H9 (cell line): Measurements from ENCODE around the gene TRIM38. TPM values are rescaled to one million over a fixed set of nuclear protein-coding genes. Genes with fewer than 3 reads are reported as not detected.

ENCODE experiments used
- DNase-seq: peaks from one replicate; pipeline ENCODE4 v3.0.0-alpha.2; 2017
- H2AFZ ChIP-seq: one replicate; pipeline ENCODE4 v1.6.1; 2013; ENCODE audit warnings: mild to moderate bottlenecking, low read length, control low read depth, moderate library complexity
- H2AK5ac ChIP-seq: 2 replicates; pipeline ENCODE4 v1.6.1; 2013; ENCODE audit warnings: low read length, control low read depth, mixed read lengths; ENCODE audit not compliant: insufficient read length
- H2BK120ac ChIP-seq: one replicate; pipeline ENCODE4 v1.6.1; 2013; ENCODE audit warnings: low read depth, mild to moderate bottlenecking, low read length, control low read depth, inconsistent platforms; ENCODE audit not compliant: poor library complexity, severe bottlenecking
- H2BK12ac ChIP-seq: 2 replicates; pipeline ENCODE4 v1.6.1; 2013; ENCODE audit warnings: low read length, control low read depth, mixed read lengths, low read depth; ENCODE audit not compliant: insufficient read length
- H2BK15ac ChIP-seq: 2 replicates; pipeline ENCODE4 v1.6.1; 2013; ENCODE audit warnings: low read depth, low read length, control low read depth
- H2BK20ac ChIP-seq: one replicate; pipeline ENCODE4 v1.6.1; 2013; ENCODE audit warnings: low read depth, mild to moderate bottlenecking, low read length, control low read depth, inconsistent platforms; ENCODE audit not compliant: poor library complexity, severe bottlenecking
- H2BK5ac ChIP-seq: 2 replicates; pipeline ENCODE4 v1.6.1; 2013; ENCODE audit warnings: low read length, control low read depth, mixed read lengths; ENCODE audit not compliant: insufficient read length
- H3K14ac ChIP-seq: 2 replicates; pipeline ENCODE4 v1.6.1; 2013; ENCODE audit warnings: low read length, control low read depth; ENCODE audit not compliant: insufficient read depth
- H3K18ac ChIP-seq: 2 replicates; pipeline ENCODE4 v1.6.1; 2013; ENCODE audit warnings: low read depth, mild to moderate bottlenecking, mixed read lengths, low read length, control low read depth; ENCODE audit not compliant: insufficient read length
- H3K23ac ChIP-seq: 2 replicates; pipeline ENCODE4 v1.6.1; 2013; ENCODE audit warnings: low read length, control low read depth, mixed read lengths, low read depth; ENCODE audit not compliant: insufficient read length
- H3K23me2 ChIP-seq: 2 replicates; pipeline ENCODE4 v1.6.1; 2013; ENCODE audit warnings: low read depth, mild to moderate bottlenecking, mixed read lengths, low read length, control low read depth; ENCODE audit not compliant: insufficient read length, poor library complexity, severe bottlenecking
- H3K27ac ChIP-seq: 2 replicates; pipeline ENCODE4 v1.5.1; 2013; ENCODE audit warnings: low read length, control low read depth, mixed read lengths, low read depth; ENCODE audit not compliant: insufficient read length
- H3K27me3 ChIP-seq: 2 replicates; pipeline ENCODE4 v1.6.1; 2013; ENCODE audit warnings: low read length, control low read depth, inconsistent platforms; ENCODE audit not compliant: insufficient read depth
- H3K4ac ChIP-seq: 2 replicates; pipeline ENCODE4 v1.6.1; 2013; ENCODE audit warnings: low read depth, mild to moderate bottlenecking, control low read depth, inconsistent platforms, low read length, moderate library complexity
- H3K4me1 ChIP-seq: 2 replicates; pipeline ENCODE4 v1.6.1; 2013; ENCODE audit warnings: low read length, control low read depth, inconsistent platforms; ENCODE audit not compliant: insufficient read depth
- H3K4me2 ChIP-seq: 2 replicates; pipeline ENCODE4 v1.6.1; 2013; ENCODE audit warnings: low read length, control low read depth, mixed read lengths; ENCODE audit not compliant: insufficient read length, insufficient read depth
- H3K56ac ChIP-seq: 2 replicates; pipeline ENCODE4 v1.6.1; 2013; ENCODE audit warnings: low read depth, mild to moderate bottlenecking, mixed read lengths, low read length, control low read depth; ENCODE audit not compliant: insufficient read length
- H3K79me1 ChIP-seq: 2 replicates; pipeline ENCODE4 v1.6.1; 2013; ENCODE audit warnings: low read depth, mild to moderate bottlenecking, moderate library complexity, low read length, control low read depth, inconsistent platforms; ENCODE audit not compliant: insufficient read depth, poor library complexity, severe bottlenecking
- H3K79me2 ChIP-seq: 2 replicates; pipeline ENCODE4 v1.6.1; 2013; ENCODE audit warnings: low read length, control low read depth, inconsistent platforms; ENCODE audit not compliant: insufficient read depth
- H3K9ac ChIP-seq: 2 replicates; pipeline ENCODE4 v1.6.1; 2013; ENCODE audit warnings: low read length, control low read depth, mixed read lengths; ENCODE audit not compliant: insufficient read length; ENCODE audit errors: extremely low read depth
- H3K9me3 ChIP-seq: one replicate; pipeline ENCODE4 v1.6.1; 2013; ENCODE audit warnings: low read depth, low read length, inconsistent platforms; ENCODE audit not compliant: control insufficient read depth
- H3T11ph ChIP-seq: one replicate; pipeline ENCODE4 v1.6.1; 2013; ENCODE audit warnings: mild to moderate bottlenecking, low read length, control low read depth, inconsistent platforms
- H4K20me1 ChIP-seq: one replicate; pipeline ENCODE4 v1.6.1; 2013; ENCODE audit not compliant: control insufficient read depth, insufficient read length, insufficient read depth
- H4K5ac ChIP-seq: 2 replicates; pipeline ENCODE4 v1.6.1; 2013; ENCODE audit warnings: low read depth, mild to moderate bottlenecking, mixed read lengths, low read length, control low read depth; ENCODE audit not compliant: insufficient read length
- H4K8ac ChIP-seq: replicated peaks from 2 replicates; pipeline ENCODE4 v1.6.1; 2013; ENCODE audit warnings: low read length, control low read depth, mixed read lengths, low read depth; ENCODE audit not compliant: insufficient read length
- H4K91ac ChIP-seq: 2 replicates; pipeline ENCODE4 v1.6.1; 2013; ENCODE audit warnings: low read depth, mild to moderate bottlenecking, moderate library complexity, mixed read lengths, low read length, control low read depth; ENCODE audit not compliant: insufficient read length
- H3K27ac Mint-ChIP-seq, 3 experiments: 2 replicates in 2 of 3; 3 replicates in 1 of 3; pipeline ENCODE4 v1.8.0; 2020 to 2021; ENCODE audit warnings: mixed read lengths in 3 of 3, mild to moderate bottlenecking in 1 of 3, moderate library complexity in 1 of 3
- H3K27me3 Mint-ChIP-seq: 2 replicates; pipeline ENCODE4 v1.8.0; 2021; ENCODE audit warnings: low read depth, mild to moderate bottlenecking, moderate library complexity, mixed read lengths
- H3K36me3 Mint-ChIP-seq, 3 experiments: 2 replicates in 2 of 3; 3 replicates in 1 of 3; pipeline ENCODE4 v1.8.0; 2020 to 2021; ENCODE audit warnings: low read depth in 3 of 3, mixed read lengths in 3 of 3; ENCODE audit not compliant: insufficient read depth in 1 of 3
- H3K4me1 Mint-ChIP-seq, 2 experiments: 2 replicates each; pipeline ENCODE4 v1.8.0; 2020; ENCODE audit warnings: mixed read lengths in 2 of 2
- H3K4me3 Mint-ChIP-seq, 2 experiments: 2 replicates in 1 of 2; 3 replicates in 1 of 2; pipeline ENCODE4 v1.8.0; 2020 to 2021; ENCODE audit warnings: mild to moderate bottlenecking in 2 of 2, mixed read lengths in 2 of 2, moderate library complexity in 1 of 2
- H3K9me3 Mint-ChIP-seq, 2 experiments: 2 replicates in 1 of 2; 3 replicates in 1 of 2; pipeline ENCODE4 v1.8.0; 2020; ENCODE audit warnings: mild to moderate bottlenecking in 2 of 2, mixed read lengths in 2 of 2, moderate library complexity in 1 of 2
- CTCF ChIP-seq: fragments of 200-600 bp; sonication (generic); conservative IDR thresholded peaks from 3 replicates; pipeline ENCODE4 v1.8.0; 2021; ENCODE audit warnings: antibody characterized with exemption, mild to moderate bottlenecking
- WGBS: extraction: QIAGEN DNeasy Blood & Tissue Kit; methylation state at CpG from one replicate; pipeline ENCODE4 v1.1.7; 2013; ENCODE audit warnings: missing lambda C conversion rate, low lambda C conversion rate, mixed read lengths; ENCODE audit not compliant: insufficient read length; ENCODE audit errors: extremely low coverage; 5-methylcytosine and 5-hydroxymethylcytosine counted together
- total RNA-seq: library from RNA; stranded (reverse); gene quantifications from 2 replicates; pipeline ENCODE4 v1.2.1, GENCODE V29; 2021

The TRIM38 gene
- total RNA-seq, 1 experiment from 2014 or later: 0.61 TPM

- Histone ChIP-seq H3K18ac (peak overlapping the region; percentile 94), H3K23ac (no peak overlapping the region), H2BK15ac (no peak overlapping the region), H3T11ph (no peak overlapping the region), H4K20me1 (no peaks in the 10 kb centered on the region), H3K79me1 (no peaks in the 10 kb centered on the region), H4K8ac (peak overlapping the region; percentile 43), H3K4me2 (peak overlapping the region; percentile 89), H3K9ac (peak overlapping the region; percentile 99), H2AFZ (no peak overlapping the region), H3K56ac (peak overlapping the region; percentile 39), H3K9me3 (no peaks in the 10 kb centered on the region), H4K5ac (peak overlapping the region; percentile 65), H2BK120ac (no peak overlapping the region), H3K79me2 (no peaks in the 10 kb centered on the region), H3K14ac (peak overlapping the region; percentile 97; the same call in 1 of the 2 replicates), H3K4ac (no peak overlapping the region; the same call in 1 of the 2 replicates), H2AK5ac (no peak overlapping the region), H3K27ac (peak overlapping the region; percentile 96), H2BK5ac (peak overlapping the region; percentile 15), H4K91ac (no peak overlapping the region), H3K23me2 (peaks cover 19% of the 10 kb centered on the region), H2BK12ac (no peak overlapping the region), H2BK20ac (no peak overlapping the region), H3K27me3 (no peaks in the 10 kb centered on the region), H3K4me1 (no peaks in the 10 kb centered on the region; the same call in 1 of the 2 replicates)
- H3K4me3 Mint-ChIP-seq: peak overlapping the region; percentile 89 to 98
- DNase-seq: peak; percentile 96
- no peaks in the 10 kb centered on the region for H3K27me3 Mint-ChIP-seq
- H3K27ac Mint-ChIP-seq: peak overlapping the region; percentile 99 to 100 (median 100)
- WGBS: no CpG with 5 or more reads among the region's 39 CpGs
- H3K9me3 Mint-ChIP-seq: no peaks in the 10 kb centered on the region; a peak in 1 of 5 replicates
- H3K4me1 Mint-ChIP-seq: peaks cover 44 to 69% of the 10 kb centered on the region in 2 experiments
- H3K36me3 Mint-ChIP-seq: no peaks in the 10 kb centered on the region
- TF ChIP-seq CTCF: no peak
Measured at GRCh38 chr6:26021350-26022131, 58.9 kb downstream of the TRIM38 start.
